ENCODE data around the gene CCHCR1. TPM values are rescaled to one million over a fixed set of nuclear protein-coding genes. Genes with fewer than 3 reads are reported as not detected.

The CCHCR1 gene
- total and polyA plus RNA-seq, 7 donors, result 7.4 to 15.2 (median 10.3) TPM

- DNase-seq (no peak), ATAC-seq (no peak)
- Histone ChIP-seq H3K4me1 (peaks cover 6% of the 10 kb centered on the region), H3K4me3 (no peak overlapping the region), H3K27me3 (ENCODE audit: insufficient read depth in 3 of 3, low read length in 2 of 3) (no peaks in the 10 kb centered on the region), H3K9me3 (no peaks in the 10 kb centered on the region), H3K36me3 (ENCODE audit: insufficient read depth in 1 of 2, low read depth in 1 of 2) (peaks cover 0 to 4% of the 10 kb centered on the region in 2 donors), H3K27ac (no peak overlapping the region)
- intact Hi-C loops (cut with DNase I), result no loop called here
- TF ChIP-seq, protein P1, sequence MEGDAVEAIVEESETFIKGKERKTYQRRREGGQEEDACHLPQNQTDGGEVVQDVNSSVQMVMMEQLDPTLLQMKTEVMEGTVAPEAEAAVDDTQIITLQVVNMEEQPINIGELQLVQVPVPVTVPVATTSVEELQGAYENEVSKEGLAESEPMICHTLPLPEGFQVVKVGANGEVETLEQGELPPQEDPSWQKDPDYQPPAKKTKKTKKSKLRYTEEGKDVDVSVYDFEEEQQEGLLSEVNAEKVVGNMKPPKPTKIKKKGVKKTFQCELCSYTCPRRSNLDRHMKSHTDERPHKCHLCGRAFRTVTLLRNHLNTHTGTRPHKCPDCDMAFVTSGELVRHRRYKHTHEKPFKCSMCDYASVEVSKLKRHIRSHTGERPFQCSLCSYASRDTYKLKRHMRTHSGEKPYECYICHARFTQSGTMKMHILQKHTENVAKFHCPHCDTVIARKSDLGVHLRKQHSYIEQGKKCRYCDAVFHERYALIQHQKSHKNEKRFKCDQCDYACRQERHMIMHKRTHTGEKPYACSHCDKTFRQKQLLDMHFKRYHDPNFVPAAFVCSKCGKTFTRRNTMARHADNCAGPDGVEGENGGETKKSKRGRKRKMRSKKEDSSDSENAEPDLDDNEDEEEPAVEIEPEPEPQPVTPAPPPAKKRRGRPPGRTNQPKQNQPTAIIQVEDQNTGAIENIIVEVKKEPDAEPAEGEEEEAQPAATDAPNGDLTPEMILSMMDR (IDR thresholded peaks at IDR 0.05), result no peak
Observed at GRCh38 chr6:31163922-31164321, 6.3 kb upstream of the CCHCR1 start.

DNA sequence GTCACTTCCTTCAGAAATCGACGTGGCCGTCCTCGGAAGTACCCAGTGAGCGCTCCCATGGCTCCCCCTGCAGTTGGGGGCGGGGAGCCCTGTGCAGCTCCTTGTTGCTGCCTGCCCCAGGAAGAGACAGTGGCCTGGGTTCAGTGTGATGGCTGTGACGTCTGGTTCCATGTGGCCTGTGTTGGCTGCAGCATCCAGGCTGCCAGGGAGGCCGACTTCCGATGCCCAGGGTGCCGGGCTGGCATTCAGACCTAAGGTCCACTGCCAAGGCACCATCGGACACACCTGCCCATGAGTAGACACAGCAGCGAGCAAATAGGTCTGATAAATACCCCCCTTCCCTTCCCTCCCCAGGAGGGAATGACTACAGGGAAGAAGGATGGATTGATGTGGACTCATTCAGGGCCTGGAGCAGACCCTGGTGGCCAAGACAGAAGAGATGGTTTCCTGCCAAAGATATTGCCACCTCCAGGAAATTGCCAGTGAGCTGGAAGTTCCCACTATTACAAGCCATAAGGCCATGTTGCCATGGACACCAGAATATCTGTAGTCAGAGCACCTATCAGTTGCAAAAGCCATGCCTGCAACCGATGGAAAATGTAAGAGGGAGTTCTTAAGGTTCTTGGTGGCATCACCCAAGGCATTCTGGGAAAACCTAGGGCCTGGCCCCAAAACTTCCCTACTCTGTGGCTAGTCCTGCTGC, 5.0 kb upstream of the CCHCR1 start:
- no peaks in the 10 kb centered on the region for H3K27me3 ChIP-seq (ENCODE audit: insufficient read depth in 3 of 3, low read length in 2 of 3)
- H3K9me3 ChIP-seq, result no peaks in the 10 kb centered on the region
- no peak overlapping the region for H3K27ac ChIP-seq
- no peak overlapping the region for H3K4me3 ChIP-seq
- TF ChIP-seq, protein P1 (IDR thresholded peaks at IDR 0.05), result no peak
- 79 to 90% (median 83%) methylated on average over 13 of the region's 13 CpGs for WGBS, 3 donors
- peaks cover 6% of the 10 kb centered on the region for H3K4me1 ChIP-seq
- intact Hi-C loops (cut with DNase I), result no loop called here
- H3K36me3 ChIP-seq (ENCODE audit: insufficient read depth in 1 of 2, low read depth in 1 of 2), result peaks cover 0 to 4% of the 10 kb centered on the region in 2 donors
- ATAC-seq (no peak), DNase-seq (no peak)

- 87 to 90% (median 89%) methylated on average over 19 of the region's 19 CpGs for WGBS, 3 donors
- H3K9me3 ChIP-seq, result no peaks in the 10 kb centered on the region
- intact Hi-C loops (cut with DNase I), result no loop called here
- no peak overlapping the region for H3K27ac ChIP-seq
- no peak overlapping the region for H3K4me3 ChIP-seq
- ATAC-seq (no peak), DNase-seq (no peak)
- TF ChIP-seq, protein P1 (IDR thresholded peaks at IDR 0.05), result no peak
- H3K36me3 ChIP-seq (ENCODE audit: insufficient read depth in 1 of 2, low read depth in 1 of 2), result peaks cover 0 to 5% of the 10 kb centered on the region in 2 donors
- no peaks in the 10 kb centered on the region for H3K27me3 ChIP-seq (ENCODE audit: insufficient read depth in 3 of 3, low read length in 2 of 3)
- H3K4me1 ChIP-seq, result peaks cover 6% of the 10 kb centered on the region
Observed at GRCh38 chr6:31161216-31162126, 3.9 kb upstream of the CCHCR1 start.

DNA sequence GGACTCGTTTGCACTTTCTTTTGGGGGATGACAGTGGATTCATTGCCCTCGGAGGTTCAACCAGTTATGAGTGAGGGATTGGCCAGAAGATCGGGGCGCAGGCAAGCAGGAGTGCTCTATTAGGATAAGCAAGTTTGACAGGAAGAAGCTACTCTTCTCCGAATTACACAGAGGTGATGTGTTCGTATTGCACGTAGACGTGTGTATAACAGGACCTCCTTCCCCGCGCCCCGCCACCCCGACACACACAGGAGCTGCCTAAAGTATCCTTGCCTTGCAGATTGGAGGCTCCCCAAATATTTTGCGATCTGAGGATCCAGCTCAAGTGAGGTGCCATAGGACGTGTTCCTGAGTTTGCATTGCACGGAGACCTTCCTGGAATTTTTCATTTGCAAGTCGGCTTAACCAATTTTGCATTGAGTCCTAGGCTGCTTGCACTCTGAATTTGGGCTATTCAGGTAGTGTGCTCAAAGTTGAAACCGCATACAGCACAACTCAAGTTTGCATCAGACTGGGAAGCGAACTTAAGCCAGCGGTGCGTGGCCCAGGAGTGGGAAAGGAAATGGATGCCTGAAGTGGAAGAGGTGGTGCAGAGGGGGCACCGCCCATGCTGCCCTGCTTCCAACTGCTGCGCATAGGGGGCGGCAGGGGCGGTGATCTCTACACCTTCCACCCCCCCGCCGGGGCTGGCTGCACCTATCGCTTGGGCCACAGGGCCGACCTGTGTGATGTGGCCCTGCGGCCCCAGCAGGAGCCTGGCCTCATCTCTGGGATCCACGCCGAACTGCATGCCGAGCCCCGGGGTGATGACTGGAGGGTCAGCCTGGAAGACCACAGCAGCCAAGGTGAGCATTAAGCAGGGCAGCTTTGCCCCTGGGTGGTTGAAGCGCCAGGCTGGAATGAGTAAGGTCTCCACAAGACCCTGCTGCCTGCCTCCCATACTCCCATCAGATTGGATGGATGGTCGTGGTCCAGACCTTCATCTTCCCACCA, 1.6 kb upstream of the CCHCR1 start:
- Histone ChIP-seq H3K4me1 (peaks cover 6% of the 10 kb centered on the region), H3K9me3 (no peaks in the 10 kb centered on the region), H3K36me3 (ENCODE audit: insufficient read depth in 1 of 2, low read depth in 1 of 2) (peaks cover 0 to 27% of the 10 kb centered on the region in 2 donors), H3K27ac (no peak overlapping the region), H3K27me3 (ENCODE audit: insufficient read depth in 3 of 3, low read length in 2 of 3) (no peaks in the 10 kb centered on the region), H3K4me3 (peak overlapping the region; percentile 81)
- ATAC-seq (no peak), DNase-seq (no peak)
- WGBS, 3 donors, result 21 to 23% (median 22%) methylated on average over 33 to 35 of the region's 35 CpGs
- TF ChIP-seq, protein P1 (IDR thresholded peaks at IDR 0.05), result no peak
- intact Hi-C loops (cut with DNase I), result no loop called here

All from psoas muscle (tissue), 8 donors.